Measurements from ENCODE around the gene TBC1D13. TPM values are rescaled to one million over a fixed set of nuclear protein-coding genes. Genes with fewer than 3 reads are reported as not detected.

TBC1D13 gene
- total and polyA plus RNA-seq, 9 of the 15 experiments (the other 6 are each of a cell fraction or from before 2014, with no cell fraction given): 2.3 to 28.7 (median 11.4) TPM

DNA sequence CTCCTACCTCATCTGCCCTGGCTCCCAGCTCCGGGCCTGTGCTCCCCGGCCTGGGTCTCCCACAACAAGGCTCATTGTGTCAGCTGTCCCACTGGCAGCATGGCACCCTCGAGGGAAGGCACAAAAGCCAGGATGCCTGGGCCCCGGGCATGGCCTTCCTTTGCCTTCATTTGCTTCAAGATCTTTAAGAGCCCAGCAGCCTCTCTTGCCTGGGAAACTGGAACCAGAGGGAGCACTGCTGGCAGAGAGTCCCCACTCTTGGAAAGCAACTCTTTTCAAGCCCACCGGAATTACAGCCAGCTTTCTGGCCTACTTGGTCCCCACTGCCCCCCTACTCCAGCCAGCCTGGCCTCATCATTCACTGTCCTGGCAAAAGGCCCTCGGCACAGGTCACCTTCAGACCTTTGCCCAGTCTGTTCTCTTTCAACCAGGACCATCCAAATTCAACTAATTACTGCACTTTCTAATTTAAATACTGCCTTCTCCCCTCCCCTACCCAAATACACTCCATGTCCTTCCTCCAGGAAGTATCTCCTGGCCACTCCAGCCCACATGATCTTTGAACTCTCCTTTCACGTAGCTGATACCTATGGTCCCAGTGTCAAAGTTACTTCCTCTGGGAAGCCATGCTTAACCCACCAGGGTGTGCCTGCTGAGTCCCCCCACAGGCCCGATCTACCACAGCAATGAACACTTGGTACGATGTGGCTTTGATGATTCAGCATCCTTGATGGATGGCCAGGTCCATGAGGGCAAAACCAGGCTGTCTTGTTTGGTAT lies 24.2 kb upstream of the TBC1D13 start:
- Histone ChIP-seq H4K20me1 (replicated peaks; ENCODE audit: control insufficient read depth, insufficient read depth, low read length) (no peaks in the 10 kb centered on the region), H2AFZ (ENCODE audit: low read depth, low read length) (no peak overlapping the region), H3K27ac (ENCODE audit: extremely low read depth, low read depth, low read length) (peak overlapping the region; percentile 45; the same call in 2 of the 3 replicates), H3K9ac (ENCODE audit: insufficient read depth in 1 of 2, low read depth in 2 of 2, low read length in 2 of 2) (peak overlapping the region in 1 of 2 experiments; percentile 61; a peak in 1 of 4 replicates), H3K4me3 (no peak overlapping the region), H3K4me2 (ENCODE audit: insufficient read depth, low read length) (no peak overlapping the region), H3K36me3 (ENCODE audit: control insufficient read depth, insufficient read depth, low read length) (peaks cover 5% of the 10 kb centered on the region; the same call in 1 of the 3 replicates), H3K27me3 (ENCODE audit: control insufficient read depth in 2 of 2, insufficient read depth in 2 of 2, low read length in 2 of 2) (no peaks in the 10 kb centered on the region), H3K9me3 (replicated peaks; ENCODE audit: control insufficient read depth, insufficient read depth, low read depth, low read length) (no peaks in the 10 kb centered on the region), H3K4me1 (replicated peaks in 1 of 2; ENCODE audit: control insufficient read depth in 2 of 2, insufficient read depth in 2 of 2, low read length in 2 of 2) (peaks cover 7 to 16% of the 10 kb centered on the region in 2 experiments; a peak in 4 of 5 replicates), H3K9me1 (ENCODE audit: control insufficient read depth, insufficient read depth, low read length) (peaks cover 3% of the 10 kb centered on the region), H3K79me2 (ENCODE audit: control insufficient read depth, insufficient read depth, low read length) (no peaks in the 10 kb centered on the region)
- DNase-seq (ENCODE audit: extremely low read depth in 1 of 4, low spot score in 3 of 4) (no peak), ATAC-seq (no peak), FAIRE-seq (peak; percentile 11)
- CTCF ChIA-PET (ENCODE audit: low intra/inter-chr PET ratio): no interaction called here
- POLR2A ChIA-PET: interaction anchor here (0.7 to 1.2 kb wide), 3 partner anchors 8 to 65 kb away, joined by 3 to 5 read pairs (median 4); no protein-coding TSS in a partner anchor
- peak; percentile 76 for TF ChIP-seq ZNF316 (IDR thresholded peaks at IDR 0.05)
- no peak for TF ChIP-seq GABPB2 (CRISPR knock-in tag; conservative IDR thresholded peaks at IDR 0.05)
- no peak for TF ChIP-seq YBX1 (IDR thresholded peaks at IDR 0.05)
- TF ChIP-seq RNF2 (IDR thresholded peaks at IDR 0.05): no peak
- TF ChIP-seq C11orf30 (IDR thresholded peaks at IDR 0.05; ENCODE audit: low read depth): peak; percentile 71
- no peak for TF ChIP-seq TFAM (CRISPR knock-in tag; conservative IDR thresholded peaks at IDR 0.05)
- no peak for TF ChIP-seq FUS (optimal IDR thresholded peaks at IDR 0.05; ENCODE audit: low read depth, low read length)
- TF ChIP-seq NFE2 (IDR thresholded peaks at IDR 0.05; ENCODE audit: low read depth): peak; percentile 17; the same call in 1 of the 2 replicates
- TF ChIP-seq, protein P1, sequence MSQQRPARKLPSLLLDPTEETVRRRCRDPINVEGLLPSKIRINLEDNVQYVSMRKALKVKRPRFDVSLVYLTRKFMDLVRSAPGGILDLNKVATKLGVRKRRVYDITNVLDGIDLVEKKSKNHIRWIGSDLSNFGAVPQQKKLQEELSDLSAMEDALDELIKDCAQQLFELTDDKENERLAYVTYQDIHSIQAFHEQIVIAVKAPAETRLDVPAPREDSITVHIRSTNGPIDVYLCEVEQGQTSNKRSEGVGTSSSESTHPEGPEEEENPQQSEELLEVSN (IDR thresholded peaks at IDR 0.05; ENCODE audit: borderline replicate concordance in 1 of 2, extremely low read depth in 1 of 2, insufficient read depth in 1 of 2, insufficient read length in 1 of 2, low read depth in 1 of 2, low read length in 1 of 2, poor library complexity in 1 of 2, severe bottlenecking in 1 of 2): no peak
- no peak for TF ChIP-seq CEBPG (CRISPR knock-in tag; IDR thresholded peaks at IDR 0.05)
- TF ChIP-seq CEBPG (tag; conservative IDR thresholded peaks at IDR 0.05 in 1 of 2, IDR thresholded peaks at IDR 0.05 in 1 of 2): no peak
- intact Hi-C loops (cut with micrococcal nuclease): loop anchor here (5.0 kb wide), 1 partner anchor 54 kb away; the partner anchor contains the start of gene ENDOG
- in situ Hi-C loops (cut with MboI): no loop called here
- WGBS (ENCODE audit: insufficient coverage, low coverage, missing lambda C conversion rate): 70% methylated on average over 9 of the region's 9 CpGs
- no TSS peak for BruUV-seq (replicated peaks)
